CD1c-positive myeloid dendritic cell (primary cell): ENCODE data around the gene HAUS3.

Experiments
- DNase-seq: peaks from one replicate; pipeline ENCODE4 v3.0.0-alpha.2; 2016; ENCODE audit errors: extremely low spot score

Gene HAUS3

DNA sequence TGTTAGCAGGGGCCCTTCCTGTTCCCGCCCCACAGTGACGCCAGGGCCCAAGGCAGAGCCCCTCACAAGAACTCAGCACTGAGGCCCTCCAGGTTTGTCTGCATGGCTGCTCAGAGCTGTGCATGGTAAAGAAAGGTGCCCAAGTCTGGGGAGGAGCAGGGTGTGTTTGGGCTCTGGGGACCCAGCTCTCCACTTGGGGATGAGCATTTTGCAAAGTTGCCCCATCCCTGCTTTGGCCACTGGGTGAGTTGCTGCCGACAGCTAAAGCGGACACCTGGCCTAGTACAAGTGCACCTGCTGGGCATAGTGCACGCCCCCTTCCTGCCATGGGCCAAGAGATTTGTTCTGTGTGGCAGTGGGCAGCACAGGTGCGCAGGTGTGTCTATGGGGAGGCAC, 22.0 kb upstream of the HAUS3 start:
- DNase-seq = no peak

DNA sequence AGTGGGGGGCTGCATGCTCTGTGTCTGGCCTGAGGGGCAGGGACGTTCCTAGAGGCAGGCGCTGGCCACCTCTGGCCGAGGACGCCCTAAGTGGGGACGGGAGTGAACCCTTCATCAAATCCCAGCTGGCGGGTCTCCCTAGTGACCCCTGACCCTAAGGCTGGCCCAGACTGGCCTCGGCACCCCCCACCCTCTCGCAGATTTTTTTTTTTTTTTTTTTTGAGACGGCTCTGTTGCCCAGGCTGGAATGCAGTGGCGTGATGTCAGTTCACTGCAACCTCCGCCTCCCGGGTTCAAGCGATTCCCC, 21.0 kb upstream of the HAUS3 start:
- no peak for DNase-seq

DNA sequence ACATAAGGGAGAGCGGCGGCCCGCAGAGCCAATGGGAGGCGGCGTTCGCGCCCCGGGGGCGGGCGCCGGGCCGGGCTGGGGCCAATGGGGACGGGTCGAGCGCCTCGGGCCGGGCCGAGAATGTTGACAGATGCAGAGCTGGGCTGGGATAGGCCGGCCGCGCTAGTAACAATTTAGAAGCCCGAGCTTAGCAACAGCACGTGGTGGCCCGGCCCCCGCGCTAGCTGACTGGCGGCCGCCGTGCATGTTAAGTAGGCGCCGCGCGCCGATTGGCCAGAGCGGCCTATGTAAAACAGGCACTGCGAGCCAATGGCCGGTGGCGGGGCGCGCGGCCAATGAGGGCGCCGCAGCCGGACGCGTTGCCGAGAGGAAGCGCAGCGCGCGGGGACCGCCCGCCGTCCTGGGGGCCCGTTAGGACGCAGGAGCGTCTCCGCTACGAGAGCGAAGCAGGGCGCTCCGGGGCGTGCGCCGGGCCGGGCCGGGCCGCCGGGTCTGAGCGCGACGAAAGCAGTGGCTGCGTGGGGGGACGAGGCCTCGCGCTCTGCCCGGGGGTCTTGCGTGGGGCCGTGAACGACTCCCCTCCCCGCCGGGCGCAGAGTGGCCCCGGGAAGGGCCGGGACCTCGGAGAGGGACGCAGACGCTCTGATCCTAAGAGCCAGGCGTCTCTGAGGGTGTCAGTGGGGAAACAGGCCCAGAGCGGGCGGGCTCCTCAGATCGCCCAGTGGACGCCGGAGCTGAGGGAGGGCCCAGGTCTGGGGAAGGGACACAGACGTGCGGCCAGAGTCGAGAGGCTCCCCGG, 20.4 kb upstream of the HAUS3 start:
- peak; percentile 99 for DNase-seq

DNA sequence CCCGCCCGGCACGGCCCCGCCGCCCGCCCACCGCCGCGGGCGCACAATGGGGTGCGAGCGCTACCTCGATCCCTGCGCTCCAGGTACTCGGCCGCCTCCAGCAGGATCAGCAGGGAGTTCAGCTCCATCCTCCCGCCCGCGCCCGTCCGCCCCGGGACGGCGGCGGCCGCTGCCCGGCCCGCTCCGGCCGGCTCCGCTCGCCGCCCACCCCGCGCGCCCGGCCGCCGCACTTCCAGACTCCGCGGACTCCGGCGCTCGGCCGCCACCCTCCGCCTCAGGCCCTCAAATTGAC, 19.9 kb upstream of the HAUS3 start, which contains the start of gene MXD4:
TSS of gene MXD4 (minus strand) at position 257 of the 292 bp plus-strand sequence. CDS start at position 128, 129 bp downstream.
- DNase-seq = no peak

DNA sequence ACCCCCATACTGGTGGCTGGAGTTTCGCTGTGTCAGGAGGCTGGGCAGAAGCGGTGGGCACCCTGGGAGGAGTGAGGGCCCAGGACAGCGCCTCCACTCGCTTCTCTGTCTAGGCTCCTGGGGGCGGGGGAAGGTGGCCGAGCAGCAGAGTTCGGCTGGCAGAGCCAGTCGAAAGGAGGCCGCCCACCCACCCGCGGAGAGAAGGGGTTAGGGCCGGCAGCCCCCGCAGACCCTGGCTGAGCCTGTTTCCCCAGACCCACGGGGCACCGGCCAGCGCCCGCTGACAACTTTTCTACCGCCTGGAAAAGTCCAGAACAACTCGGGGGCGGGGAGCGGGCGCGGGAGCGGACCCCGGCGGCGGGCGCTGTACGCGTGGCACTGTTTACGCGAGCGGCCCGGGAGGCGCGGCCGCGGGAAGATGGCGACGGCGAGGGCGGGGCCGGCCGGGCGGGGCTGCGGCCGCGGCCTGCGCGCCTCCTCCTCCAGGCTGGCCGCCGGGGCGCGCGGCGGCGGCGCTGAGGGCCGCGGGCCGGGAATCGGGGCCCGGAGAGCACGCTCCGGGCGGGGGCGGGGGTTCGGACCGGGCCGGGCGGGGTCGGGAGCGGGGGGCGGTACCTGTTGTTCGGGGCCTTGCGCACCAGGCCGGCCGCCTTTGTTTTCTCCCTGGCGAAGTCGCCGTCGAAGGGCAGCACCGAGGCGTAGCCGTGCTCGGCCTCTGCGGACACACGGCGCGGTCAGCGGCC, 19.4 kb upstream of the HAUS3 start:
- peak; percentile 73 for DNase-seq

DNA sequence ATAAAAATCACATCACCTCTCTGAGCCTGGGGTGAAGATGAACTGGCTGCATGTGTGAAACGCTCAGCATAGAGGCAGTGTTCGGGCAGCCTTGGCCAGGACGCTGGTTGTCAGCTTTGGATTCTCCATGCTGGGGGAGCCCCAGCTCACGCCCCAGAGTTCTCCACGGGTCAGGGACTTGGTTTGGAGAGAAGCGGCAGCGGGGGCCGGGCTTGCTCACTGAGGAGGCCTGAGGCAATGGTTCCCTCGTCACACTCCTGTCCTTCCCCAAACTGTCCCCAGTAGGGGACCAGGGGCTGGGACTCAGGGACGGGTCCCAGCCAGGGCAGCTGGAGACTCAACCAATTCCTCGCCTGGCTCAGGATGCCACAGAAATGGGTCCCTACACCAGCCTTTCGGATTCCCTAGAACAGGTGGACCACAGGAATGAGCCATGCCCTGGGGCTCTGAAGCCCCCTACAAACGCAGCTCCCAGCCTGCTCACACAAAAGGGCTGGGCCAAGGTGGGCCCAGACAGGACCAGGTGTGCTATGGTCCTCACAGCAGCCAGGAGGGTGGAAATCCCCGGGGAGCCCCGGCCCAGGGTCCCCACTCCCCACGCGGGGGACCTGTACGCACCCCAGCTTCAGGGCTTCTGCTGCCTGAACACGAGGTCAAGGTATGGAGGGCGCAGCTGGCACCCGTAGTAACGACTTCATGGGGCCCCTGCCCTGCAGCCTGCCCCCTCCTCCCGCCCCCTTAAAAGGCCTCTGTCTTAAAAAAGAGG, 18.6 kb upstream of the HAUS3 start:
- no peak for DNase-seq

DNA sequence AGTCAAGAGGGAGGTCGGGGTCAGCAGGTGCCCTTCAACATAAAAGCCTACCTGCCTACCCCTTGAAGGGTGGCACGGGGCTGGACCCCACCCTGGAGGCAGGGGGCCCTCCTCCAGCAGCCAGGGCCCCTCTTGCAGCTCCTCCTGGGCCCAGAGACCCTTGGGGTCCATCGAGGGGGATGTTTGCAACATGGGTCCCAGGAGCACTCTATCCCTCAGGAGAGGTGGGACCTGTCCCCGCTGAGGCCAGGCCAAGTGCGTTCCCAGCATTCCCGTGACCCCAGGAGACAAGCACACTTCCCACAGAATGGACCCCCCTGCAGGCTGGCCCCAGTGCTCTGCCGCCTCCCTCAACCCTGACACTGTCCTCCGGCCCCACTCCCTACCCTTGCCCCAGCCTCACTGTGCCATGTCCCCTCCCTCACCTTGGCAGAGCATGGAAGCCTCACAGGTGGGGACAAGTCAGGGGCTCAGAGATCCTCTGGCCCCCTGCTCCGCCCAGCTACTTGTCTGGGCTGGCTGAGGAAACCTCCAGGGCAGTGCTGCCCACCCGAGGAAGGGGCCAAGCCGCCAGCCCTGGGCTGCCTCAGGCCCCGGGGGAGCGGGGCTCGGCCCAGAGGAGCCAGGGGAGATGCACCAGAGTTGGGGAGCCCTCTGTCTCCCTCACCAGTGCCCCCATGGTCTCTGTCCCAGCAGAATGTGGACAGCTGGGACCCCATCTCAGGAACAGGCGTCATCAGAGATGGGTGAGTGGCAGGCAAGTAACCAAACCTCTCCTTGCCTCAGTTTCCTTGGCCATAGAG, 17.8 kb upstream of the HAUS3 start:
- no peak for DNase-seq

DNA sequence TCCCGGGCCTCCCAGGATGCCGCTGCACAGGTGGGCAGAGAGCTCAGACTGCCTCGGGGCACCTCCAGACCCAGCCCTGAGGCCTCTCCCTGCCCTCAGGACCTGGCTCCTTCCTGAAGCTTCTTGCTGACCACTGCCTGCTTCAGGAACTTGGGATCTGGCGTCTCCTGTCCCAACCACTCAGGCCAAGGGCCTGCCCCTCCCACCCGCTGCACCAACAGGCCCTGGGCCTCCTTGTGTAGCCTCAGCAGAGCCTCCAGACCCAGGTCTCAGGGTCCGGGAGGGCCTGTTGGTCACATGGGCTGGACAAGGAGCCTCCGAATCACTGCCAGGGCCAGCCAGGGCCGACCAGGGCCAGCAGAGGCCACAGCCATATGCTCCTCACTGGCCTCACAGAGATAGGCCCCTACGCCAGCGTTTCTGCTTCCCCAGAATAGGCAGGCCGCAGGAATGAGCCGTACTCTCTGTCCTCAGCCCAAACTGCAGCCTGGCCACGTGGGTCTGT, 17.2 kb upstream of the HAUS3 start:
- no peak for DNase-seq

DNA sequence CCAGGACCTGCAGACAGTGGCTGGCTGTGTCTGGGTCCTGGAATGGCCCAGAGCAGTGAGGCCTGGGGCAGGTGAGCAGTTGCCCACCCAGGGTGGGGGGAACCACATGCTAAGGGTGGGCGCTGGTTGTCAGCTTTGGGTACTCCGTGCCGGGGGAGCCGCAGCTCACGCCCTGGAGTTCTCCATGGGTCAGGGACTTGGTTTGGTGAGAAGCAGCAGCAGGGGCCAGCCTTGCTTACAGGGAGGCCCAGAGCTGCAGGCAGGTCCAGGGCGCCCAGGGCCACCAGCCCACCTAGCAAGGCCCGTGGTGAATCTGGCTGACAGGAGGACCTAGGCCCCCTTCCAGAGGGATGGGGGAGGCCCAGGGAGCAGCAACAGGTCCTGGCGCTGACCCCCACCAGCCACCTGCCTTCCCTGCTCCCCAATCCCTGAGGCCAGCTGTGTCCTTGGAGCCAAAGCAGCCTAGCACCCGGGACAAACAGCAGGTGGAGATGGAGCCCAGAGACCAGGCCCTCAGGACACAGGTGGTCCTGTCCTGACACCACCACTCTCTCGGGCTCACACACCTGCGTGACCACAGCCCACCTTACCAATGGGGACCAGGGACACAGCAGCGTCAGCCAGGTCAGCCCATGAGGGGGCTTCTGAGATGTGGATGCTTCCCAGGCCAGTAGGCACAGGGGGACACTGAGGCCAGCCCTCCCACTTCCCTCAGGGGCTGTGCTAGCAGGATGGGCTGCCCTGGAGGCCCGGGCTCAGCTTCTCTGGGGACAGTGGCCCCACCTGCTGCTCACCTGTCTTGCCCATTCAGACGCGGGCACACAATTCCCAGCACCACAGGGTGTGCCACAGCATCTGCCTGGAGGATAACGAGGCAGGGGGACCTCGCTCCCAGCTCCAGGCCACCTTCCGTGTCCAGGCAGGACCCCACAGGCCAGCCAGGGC, 16.4 kb upstream of the HAUS3 start:
- DNase-seq = no peak

DNA sequence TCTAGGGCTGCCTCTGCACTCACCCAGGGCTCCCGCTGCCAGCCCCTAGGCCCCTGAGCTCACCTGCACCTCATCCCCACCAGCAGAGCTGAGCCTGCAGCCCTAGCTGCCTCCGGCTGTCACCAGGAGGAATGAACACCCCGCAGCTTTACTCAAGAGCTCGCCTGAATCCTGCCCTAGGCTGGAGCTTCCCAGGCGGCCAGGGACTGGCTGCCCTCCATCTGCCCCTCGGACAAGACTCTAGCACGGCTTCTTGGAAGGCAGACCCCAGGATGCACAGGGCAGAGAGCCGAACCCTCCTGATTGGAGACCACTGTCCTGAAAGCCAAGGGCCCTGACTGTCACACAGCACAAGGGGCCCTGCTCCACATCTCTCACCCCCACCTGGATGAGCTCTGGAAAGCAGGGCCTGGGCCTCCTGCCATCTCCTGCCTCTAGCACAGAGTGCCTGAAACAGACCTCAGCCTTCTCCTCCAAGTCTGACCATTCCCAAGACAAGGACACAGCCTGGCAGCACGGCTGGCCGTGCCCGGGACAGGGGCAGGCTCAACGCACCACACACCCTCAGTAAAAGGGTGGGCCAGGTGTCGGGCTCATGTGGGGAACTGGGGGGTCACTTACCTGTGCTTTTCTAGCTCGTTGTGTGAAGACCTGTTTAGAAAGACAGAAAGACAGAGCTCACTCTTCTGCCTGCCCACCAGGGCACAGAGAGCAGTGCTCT, 15.6 kb upstream of the HAUS3 start:
- DNase-seq = no peak

DNA sequence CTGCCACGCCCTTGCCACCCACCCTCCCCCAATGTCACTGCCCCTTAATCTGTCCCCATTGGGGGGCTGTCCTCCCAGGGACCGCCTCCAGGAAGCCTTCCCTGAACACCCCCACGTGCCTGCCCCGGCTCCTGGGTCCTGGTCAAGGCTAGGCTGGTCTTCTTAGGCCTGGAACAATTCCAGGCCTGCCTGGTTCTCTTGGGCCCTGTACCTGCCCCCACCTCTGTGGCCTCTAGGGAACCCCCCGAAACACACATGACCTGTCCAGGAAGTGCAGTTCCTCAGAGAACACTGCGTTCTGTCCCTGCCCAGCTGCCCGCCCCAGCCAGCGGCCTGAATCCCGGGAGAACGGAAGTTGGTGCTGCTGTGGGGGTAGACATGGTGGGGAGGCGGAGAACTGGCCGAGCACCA, 14.9 kb upstream of the HAUS3 start:
- no peak for DNase-seq

DNA sequence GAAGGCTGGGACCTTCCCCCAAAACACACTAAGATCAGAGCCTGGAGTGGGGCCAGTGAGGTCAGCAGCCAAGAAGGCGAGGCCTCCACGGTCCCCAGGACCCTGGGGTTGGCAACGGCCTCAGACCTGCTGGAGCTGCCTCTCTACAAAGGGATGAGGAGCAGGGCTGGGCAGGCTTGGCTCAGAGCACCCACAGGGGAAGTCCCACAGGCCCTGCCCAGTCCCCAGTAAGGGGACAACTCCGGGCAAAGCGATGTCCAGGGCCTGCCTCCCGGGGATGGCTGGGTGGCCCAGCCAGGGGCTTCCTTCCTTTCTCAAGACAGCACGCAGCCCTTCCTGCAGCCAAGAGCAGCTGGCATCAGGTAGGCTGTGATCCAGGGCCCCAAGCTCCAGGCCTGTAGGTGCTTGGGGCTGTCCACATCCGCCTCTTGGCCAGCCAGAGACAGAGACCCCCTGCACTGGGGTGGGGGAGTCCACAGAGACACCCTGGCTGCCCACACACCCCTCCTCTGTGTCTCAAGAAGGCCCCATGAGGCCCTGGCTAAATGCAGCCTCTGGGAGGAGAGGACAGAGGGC, 14.3 kb upstream of the HAUS3 start:
- no peak for DNase-seq

DNA sequence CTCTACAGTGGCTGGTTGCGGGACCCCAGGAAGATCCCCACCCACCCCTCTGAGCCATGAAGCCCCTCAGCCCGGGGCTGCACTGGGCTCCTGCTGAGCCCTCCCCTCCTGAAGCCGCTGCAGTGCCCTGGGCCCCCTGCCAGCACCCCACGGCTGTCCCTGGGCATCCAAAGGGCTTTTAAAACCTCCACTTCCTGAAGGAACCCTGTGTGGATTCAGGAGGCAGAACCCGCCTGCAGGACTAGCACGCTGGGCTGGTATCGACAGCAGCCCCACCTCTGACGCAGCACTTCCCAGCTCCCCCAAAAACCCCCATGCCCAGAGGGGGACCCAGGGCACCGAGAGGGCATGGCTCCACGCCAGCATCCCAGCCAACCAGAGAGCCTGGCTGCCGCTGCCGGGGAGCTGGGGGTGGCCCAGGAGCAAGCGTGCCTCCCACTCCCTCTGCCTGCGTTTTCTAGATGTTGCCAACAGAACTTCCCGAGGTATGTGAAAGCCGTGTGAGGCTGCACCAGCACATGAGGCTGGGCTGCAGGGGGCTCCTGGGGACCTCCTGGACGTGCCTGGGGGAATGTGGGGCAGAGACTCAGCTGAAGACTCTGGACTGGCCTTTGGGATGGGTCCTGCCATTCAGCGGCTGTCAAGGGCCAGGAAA, 13.7 kb upstream of the HAUS3 start:
- no peak for DNase-seq

DNA sequence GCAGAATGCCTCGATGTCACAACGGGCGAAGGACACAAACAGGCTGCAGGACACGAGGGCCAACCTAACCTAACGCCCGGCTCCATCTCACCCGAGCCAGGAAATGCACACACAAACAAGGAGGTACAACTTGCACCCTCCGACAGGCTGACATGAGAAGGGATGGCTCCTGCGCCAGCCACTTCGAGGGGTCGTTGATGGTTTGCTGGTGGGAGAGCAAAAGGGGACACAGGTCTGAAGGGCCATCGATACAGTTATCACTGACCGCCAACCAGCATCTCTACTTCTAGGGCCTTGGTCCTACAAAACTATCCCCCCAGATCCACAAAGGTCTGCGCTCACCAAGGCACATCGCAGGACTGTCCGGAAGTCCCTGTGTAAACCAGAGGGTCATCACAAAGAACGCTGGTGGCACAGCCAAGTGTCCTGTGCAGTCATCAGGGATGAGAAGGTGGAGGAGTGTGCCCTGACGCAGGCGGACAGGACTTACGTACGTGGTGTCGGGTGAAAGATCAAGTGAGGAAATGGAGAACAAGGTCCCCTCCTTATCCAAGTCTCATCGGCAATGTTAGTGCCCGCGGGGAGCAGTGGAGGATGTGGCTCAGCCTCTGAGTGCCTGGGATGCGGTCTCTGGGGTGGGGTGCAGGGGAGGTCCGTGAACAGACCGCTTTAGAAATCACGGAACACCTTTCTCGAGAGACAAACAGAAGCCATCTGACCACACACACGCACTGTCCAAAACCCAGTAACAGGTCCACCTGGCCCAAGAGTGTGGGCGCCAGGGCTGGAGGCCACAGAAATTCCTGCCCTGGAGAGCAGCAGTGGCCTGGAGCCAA, 13.0 kb upstream of the HAUS3 start:
- no peak for DNase-seq

DNA sequence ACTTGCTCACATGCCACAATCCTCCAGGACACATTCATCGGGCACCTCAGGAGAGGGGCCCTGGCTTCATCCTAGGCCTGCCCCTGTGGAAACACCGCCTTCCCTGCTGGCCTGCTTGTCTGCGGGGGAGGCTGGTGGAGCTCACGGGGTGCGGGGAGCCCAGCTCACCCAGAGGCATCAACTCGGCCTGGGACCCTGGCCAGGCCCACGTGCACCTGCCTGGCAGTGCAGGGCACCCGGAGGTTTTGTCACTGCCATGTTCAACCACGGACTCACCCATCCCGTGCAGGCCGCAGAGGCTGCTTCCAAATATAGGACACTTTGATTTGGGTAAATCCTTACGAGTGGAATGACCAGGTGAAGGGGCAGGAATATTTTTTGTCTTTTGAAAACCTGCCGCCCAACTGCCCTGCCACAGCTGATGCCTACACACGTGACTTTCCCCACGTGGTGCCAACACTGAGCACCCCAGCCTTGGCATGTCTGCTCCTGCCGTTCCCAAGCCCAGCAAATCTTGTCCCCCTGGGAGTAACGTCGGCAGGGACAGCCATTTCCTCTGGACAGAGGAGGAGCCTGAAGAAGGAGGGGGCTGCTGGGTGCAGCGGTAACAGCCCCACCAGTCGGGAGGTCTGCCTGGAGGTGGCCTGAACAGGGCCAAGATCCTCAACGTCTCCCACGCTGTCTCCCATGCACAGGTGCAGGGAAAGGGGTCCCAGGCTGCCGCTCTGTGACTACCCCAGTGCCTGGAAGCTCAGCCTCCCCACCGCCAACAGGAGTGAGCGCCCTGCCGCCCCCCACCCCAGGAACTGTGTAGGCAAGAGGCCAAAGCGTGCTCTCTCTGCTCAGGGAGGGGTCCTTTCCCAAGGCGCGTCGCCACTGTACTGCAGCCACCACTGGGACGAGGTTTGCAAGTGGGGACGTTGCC, 11.5 kb upstream of the HAUS3 start:
- no peak for DNase-seq

DNA sequence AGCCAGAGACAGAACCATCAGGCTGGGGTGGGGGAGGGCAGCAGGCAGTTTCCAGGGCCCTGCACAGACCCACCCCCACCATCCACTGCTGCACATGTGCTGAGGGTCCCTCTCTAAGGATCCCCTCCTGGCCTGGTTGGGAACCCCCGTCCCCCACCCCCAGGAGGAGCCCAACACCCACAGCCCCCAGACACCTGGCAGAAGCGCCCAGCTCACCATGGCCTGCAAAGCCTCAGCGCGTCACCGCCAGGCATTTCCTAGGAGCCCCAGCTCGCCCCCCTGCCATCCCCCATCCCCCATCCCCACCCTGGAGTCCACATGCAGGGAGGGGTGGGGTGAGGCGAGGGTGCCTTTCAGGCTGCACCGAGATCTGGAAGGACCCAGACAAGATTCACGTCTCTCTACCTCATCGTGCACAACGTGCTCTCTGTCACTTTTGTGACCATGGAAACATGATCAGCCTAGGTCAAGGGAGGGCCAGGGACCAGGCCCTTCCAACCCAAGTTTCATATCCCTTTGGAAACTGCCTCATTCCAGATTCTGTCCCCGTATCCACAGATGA, 10.7 kb upstream of the HAUS3 start:
- no peak for DNase-seq
